NCI-H345 (cell line): ENCODE results near the gene RINL.
"Not testable (repeated sequence)": the region's sequence is repeated elsewhere in the genome, so short reads cannot be mapped to it uniquely, and the experiment has no call there.

ENCODE experiments used
- DNase-seq: peaks from one replicate; lab custom pipeline; 2025; lab: John Stamatoyannopoulos, UW

Gene RINL

GRCh38 chr19:38834104-38834490, 44.0 kb downstream of the RINL start:
- DNase-seq: no peak

DNA sequence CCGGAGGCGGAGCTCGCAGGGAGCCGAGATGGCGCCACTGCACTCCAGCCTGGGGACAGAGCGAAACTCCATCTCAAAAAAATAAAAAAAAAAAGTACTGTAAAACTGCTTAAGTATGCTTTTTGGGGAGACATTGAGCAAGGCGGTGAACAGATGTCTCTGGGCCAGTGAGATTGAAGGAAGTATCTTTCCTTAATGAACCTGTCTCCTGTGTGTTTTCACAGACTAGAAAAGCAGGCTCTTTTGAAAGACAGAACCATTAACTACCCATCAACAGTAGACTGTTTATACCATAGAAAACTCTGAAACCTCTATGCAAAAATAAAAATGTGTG, 45.0 kb downstream of the RINL start:
- no peak for DNase-seq

- peak; percentile 64 for DNase-seq
Measured at GRCh38 chr19:38831142-38831605, 46.9 kb downstream of the RINL start.

DNA sequence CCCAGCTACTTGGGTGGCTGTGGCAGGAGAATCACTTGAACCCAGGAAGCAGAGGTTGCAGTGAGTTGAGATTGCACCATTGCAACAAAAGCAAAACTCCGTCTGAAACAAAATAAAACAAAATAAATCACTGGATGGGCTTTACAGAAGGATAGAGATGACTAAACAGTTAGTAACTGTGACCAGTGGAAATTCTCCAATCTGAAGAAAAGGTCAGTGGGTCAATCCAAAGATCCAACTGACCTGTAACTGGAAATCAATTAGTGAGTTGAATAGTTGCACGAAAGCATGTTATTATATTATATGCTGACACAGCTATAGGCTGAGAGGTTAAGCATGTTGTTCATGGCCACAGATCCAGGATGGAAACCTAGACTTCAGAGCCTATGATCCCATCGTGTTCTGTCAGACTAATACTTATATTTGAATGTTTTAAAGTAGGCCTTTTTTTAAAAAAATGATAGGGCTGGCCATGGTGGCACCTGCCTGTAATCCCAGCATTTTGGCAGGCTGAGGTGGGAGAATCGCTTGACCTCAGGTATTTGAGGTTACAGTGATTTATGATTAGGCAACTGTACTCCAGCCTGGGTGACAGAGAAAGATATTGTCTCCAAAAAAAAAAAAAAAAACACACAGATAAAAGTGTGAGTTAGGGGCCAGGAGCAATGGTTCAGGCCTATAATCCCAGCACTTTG, 47.9 kb downstream of the RINL start:
- DNase-seq: no peak

- DNase-seq: not testable (repeated sequence)
Measured at GRCh38 chr19:38829203-38829602, 48.9 kb downstream of the RINL start.

DNA sequence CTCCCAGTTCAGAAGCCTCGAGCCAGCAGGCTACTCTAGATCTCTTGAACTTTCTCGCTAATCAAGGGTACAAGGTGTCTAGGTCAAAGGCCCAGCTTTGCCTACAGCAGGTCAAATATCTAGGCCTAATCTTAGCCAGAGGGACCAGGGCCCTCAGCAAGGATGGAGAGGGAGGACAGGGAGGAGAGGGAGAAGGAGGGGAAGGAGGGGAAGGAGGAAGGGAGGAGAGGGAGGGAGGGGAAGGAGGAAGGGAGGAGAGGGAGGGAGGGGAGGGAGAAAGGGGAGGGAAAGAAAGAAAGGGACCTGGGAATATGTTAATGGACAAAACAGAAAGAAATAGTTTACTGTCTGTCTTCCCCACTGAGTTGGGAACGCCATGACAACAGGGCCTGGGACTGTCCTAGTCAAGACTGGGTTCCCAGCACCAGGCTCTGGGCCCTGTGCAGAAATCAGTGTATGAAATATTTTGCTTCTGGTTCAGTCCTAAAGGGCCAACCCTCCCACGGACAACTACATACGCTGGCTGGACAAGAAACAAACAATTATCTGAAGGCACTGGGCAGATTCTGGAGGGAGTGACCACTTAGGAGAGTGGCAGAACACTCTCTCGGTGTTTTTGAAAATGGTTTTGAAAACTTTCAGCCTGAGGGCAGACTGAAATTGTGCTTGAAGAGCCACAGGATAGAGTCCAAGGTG, 51.1 kb downstream of the RINL start:
- no peak for DNase-seq

DNA sequence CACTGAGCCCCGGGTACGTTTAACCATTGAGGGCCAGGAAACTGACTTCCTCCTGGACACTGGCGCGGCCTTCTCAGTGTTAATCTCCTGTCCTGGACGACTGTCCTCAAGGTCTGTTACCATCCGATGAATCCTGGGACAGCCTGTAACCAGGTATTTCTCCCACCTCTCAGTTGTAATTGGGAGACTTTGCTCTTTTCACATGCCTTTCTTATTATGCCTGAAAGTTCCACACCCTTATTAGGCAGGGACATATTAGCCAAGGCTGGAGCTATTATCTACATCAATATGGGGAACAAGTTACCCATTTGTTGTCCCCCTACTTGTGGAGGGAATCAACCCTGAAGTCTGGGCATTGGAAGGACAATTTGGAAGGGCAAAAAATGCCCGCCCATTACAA, 52.1 kb downstream of the RINL start:
- DNase-seq: not testable (repeated sequence)

DNA sequence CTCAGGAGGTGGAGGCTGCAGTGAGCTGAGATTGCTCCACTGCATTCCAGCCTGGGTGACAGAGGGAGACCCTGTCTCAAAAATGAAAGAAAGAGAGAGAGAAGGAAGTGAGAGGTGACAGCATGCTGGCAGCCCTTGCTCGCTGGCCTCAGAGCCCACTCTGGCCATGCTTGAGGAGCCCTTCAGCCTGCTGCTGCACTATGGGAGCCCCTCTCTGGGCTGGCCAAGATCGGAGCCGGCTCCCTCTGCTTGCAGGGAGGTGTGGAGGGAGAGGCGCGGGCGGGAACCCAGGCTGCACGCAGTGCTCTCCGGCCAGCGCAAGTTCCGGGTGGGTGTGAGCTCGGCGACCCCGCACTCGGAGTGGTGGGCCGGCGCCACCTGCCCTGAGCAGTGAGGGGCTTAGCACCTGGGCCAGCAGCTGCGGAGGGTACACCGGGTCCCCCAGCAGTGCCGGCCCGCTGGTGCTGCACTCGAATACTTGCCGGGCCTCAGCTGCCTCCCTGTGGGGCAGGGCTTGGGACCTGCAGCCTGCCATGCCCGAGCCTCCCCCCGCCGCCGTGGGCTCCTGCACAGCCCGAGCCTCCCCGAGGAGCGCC, 56.7 kb downstream of the RINL start:
- DNase-seq: not testable (repeated sequence)

GRCh38 chr19:38819231-38819920, 58.7 kb downstream of the RINL start:
- no peak for DNase-seq
